GM10266 (cell line): ENCODE data around the gene FGF2.

Experiments
- DNase-seq: peaks from one replicate; pipeline ENCODE4 v3.0.0; 2012; ENCODE audit errors: extremely low spot score
- TF ChIP-seq, protein P1 (sequence below): IDR thresholded peaks from 2 replicates; pipeline ENCODE4 v1.5.1; 2012; ENCODE audit warnings: mild to moderate bottlenecking, low read depth; ENCODE audit not compliant: control insufficient read depth, insufficient read depth; ENCODE audit errors: missing control alignments

FGF2 gene

DNA sequence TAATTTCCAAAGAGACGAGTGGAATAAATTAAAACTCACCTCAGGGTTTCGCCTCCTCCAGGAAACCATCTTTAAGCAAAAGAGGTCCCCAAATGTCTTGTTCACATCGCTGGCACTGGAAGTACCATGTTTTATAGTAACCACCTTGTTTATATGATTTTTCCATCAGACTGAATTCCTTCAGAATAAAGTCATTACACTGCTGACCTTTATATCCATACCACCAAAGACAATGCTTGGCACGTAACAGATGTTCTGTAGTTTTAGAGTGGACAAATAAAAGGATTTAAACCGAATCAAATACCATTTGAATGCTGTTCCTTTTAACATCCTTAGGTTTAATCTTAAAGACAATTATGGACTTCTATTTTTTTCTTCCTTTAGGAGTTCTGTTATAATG lies 91.1 kb downstream of the FGF2 start:
- no peak for DNase-seq
- TF ChIP-seq, protein P1, sequence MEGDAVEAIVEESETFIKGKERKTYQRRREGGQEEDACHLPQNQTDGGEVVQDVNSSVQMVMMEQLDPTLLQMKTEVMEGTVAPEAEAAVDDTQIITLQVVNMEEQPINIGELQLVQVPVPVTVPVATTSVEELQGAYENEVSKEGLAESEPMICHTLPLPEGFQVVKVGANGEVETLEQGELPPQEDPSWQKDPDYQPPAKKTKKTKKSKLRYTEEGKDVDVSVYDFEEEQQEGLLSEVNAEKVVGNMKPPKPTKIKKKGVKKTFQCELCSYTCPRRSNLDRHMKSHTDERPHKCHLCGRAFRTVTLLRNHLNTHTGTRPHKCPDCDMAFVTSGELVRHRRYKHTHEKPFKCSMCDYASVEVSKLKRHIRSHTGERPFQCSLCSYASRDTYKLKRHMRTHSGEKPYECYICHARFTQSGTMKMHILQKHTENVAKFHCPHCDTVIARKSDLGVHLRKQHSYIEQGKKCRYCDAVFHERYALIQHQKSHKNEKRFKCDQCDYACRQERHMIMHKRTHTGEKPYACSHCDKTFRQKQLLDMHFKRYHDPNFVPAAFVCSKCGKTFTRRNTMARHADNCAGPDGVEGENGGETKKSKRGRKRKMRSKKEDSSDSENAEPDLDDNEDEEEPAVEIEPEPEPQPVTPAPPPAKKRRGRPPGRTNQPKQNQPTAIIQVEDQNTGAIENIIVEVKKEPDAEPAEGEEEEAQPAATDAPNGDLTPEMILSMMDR, result no peak

DNA sequence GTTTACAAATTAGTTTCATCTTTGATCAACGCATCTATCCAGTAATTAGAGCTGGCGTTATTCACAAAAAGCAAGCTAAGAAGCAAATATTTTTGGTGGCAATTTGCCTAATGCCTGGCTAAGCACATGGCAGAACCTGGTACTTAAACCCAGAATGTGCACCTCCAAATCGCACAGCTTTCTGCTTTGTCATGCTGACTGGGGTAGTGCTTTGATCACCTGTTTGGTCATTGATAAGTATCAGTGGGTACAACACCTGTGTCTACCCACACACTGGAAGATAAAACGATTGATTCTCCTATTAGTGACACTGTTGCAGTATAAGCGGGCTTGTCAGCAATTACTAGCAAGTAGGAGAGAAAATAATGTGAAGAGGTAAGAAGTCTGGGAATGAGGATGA lies 93.8 kb downstream of the FGF2 start:
- TF ChIP-seq, protein P1, result no peak
- DNase-seq, result no peak

- TF ChIP-seq, protein P1, result no peak
- DNase-seq, result no peak
Measured at GRCh38 chr4:122921300-122921699, 94.7 kb downstream of the FGF2 start.

DNA sequence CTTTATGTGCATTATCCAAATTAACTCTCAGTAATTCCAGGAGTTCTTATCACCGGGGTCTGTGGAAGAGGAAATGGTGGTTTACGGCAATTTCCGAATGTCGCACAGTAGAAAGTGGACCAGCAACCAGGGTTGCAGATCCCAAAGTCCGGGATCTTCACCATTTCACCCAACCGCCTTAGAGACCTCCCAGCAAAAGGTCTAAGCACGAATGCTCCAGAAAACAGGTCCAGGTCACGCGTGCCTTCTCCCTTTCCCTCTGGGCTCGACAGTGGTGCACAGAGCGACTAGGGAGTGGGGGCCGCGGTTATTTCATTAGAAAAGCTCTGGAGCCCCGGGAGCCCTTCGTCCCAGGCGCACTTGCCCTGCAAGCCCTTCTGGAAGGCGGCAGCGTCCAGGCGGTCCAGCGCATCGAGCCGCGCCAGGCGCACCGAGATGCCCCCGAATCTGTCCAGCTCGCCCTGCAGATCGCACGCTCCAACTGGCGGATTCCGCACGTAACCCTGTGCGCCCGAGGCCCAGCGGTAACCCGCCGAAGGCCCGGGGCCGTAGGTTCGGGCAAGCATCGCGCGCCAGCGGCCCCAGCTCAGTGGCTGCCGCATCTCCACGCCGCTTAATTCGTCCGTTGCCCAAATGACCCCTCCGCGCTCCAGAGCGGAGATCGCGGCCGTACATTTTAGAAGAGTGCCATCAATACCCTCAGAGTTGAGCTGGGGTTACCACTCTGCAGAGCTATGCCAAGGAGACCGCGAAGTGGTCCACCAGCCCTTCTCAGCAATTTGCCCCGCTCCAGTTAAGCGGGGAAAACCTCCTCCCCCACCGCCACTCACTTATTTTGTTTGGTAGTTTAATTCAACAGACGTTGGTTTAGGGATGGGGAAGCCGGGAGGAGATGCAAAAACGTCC lies 95.6 kb downstream of the FGF2 start, which contains the start of gene NUDT6:
Gene NUDT6 (minus strand): TSS at position 627 of the 906 bp plus-strand sequence. CDS start 25 bp downstream, at position 602.
- TF ChIP-seq, protein P1, result no peak
- peak; percentile 51 for DNase-seq

DNA sequence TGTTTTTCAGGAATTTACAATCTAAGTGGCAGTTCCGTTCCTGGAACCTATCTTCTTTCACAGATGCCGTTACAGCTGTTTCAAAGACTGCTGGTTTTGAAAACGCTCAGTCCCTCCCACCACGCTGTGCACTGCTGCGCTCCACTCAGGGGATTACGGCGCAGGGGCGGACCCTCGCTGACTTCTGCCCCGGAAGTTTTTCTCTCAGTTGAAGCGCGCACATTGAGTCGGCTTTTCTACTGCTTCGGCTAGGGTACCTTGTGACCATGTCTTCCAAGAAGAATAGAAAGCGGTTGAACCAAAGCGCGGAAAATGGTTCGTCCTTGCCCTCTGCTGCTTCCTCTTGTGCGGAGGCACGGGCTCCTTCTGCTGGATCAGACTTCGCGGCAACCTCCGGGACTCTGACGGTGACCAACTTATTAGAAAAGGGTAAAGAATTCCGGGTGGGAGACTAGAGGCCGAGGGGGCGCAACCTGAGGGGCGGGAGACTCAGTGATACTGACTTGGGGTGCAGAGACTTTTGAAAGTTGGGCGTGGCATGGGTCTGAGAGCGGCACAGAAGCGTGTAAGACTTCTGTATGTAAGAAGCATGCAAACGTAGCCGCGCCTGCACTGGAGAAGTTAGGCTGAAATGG lies 96.4 kb downstream of the FGF2 start:
- TF ChIP-seq, protein P1, result no peak
- peak; percentile 84 for DNase-seq

DNA sequence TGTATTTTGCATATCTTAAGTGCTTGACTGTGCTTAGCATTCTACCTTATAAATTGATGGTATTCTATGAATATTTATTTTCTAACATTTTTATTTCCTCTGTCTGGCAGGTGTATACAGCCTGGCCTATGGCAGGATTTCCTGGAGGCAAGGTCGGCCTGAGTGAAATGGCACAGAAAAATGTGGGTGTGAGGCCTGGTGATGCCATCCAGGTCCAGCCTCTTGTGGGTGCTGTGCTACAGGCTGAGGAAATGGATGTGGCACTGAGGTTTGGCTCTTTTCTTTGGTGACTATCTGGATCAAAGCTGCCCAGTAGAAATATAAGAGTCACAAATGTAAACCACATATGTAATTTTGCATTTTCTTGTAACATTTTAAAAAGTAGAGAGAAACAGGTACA lies 102.3 kb downstream of the FGF2 start:
- no peak for DNase-seq
- TF ChIP-seq, protein P1, result no peak

GRCh38 chr4:122930862-122931261 lies 104.2 kb downstream of the FGF2 start:
- DNase-seq, result no peak
- TF ChIP-seq, protein P1, result peak; percentile 22
